HEK293T (cell line): ENCODE data around the gene FUT8.

ENCODE experiments used
- BHLHE40 ChIP-seq: fragments of 450-650 bp; IDR thresholded peaks from 2 replicates; pipeline ENCODE4 v1.6.1; 2016; ENCODE audit warnings: mild to moderate bottlenecking, moderate library complexity, borderline replicate concordance
- ELF4 ChIP-seq: fragments of 450-650 bp; IDR thresholded peaks from 2 replicates; pipeline ENCODE4 v1.6.1; 2017; ENCODE audit warnings: antibody characterized with exemption
- FOXA1 ChIP-seq: fragments of 450-650 bp; IDR thresholded peaks from 2 replicates; pipeline ENCODE4 v1.6.1; 2016; ENCODE audit warnings: mild to moderate bottlenecking
- FOXK2 ChIP-seq: fragments of 450-650 bp; IDR thresholded peaks from 2 replicates; pipeline ENCODE4 v1.6.1; 2016; ENCODE audit warnings: mild to moderate bottlenecking
- FOXM1 ChIP-seq: fragments of 450-650 bp; IDR thresholded peaks from 2 replicates; pipeline ENCODE4 v1.6.1; 2017; ENCODE audit warnings: mild to moderate bottlenecking, borderline replicate concordance
- NFRKB ChIP-seq: fragments of 450-650 bp; IDR thresholded peaks from 2 replicates; pipeline ENCODE4 v1.6.1; 2016; ENCODE audit warnings: mild to moderate bottlenecking, moderate library complexity
- SP1 ChIP-seq: fragments of 450-650 bp; IDR thresholded peaks from 2 replicates; pipeline ENCODE4 v1.6.1; 2017
- SUZ12 ChIP-seq: fragments of 450-650 bp; IDR thresholded peaks from 2 replicates; pipeline ENCODE4 v1.6.1; 2016; ENCODE audit warnings: mild to moderate bottlenecking
- TF ChIP-seq, protein P1 (sequence below): fragments of 450-650 bp; IDR thresholded peaks from 2 replicates; pipeline ENCODE4 v1.6.1; 2016

DNA sequence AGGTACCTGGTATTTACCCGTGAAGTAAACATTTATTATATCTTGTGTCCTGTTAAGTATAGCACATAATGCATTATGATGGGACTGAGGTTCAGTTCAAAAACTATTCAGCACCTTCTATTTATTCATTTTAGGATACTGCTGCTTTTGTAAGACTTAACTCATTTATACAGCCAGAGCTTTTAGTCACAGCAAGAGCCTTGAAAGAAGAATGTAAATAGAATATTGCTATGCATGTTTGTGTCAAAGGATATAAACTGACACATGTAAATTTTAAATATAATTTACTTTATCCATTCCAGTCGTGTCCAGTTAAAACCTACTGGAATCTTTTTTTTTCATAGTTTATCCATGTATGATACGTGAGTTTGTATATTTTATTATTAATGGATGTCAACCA is 168.8 kb downstream of the FUT8 start:
- TF ChIP-seq ELF4 (no peak), SUZ12 (no peak), BHLHE40 (no peak), FOXM1 (no peak), NFRKB (no peak), FOXA1 (no peak), SP1 (no peak), FOXK2 (no peak)
- TF ChIP-seq, protein P1, sequence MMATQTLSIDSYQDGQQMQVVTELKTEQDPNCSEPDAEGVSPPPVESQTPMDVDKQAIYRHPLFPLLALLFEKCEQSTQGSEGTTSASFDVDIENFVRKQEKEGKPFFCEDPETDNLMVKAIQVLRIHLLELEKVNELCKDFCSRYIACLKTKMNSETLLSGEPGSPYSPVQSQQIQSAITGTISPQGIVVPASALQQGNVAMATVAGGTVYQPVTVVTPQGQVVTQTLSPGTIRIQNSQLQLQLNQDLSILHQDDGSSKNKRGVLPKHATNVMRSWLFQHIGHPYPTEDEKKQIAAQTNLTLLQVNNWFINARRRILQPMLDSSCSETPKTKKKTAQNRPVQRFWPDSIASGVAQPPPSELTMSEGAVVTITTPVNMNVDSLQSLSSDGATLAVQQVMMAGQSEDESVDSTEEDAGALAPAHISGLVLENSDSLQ: no peak
